Neutrophil (primary cell): Measurements from ENCODE around the gene ZNF541.

Experiments
- H3K27ac ChIP-seq: fragments of 200-600 bp; sonication (generic); 2 replicates; pipeline ENCODE4 v1.5.1; 2016; ENCODE audit warnings: mild to moderate bottlenecking, moderate library complexity
- H3K27me3 ChIP-seq: fragments of 200-600 bp; sonication (generic); 2 replicates; pipeline ENCODE4 v1.6.0; 2016; ENCODE audit warnings: mild to moderate bottlenecking
- H3K36me3 ChIP-seq: fragments of 200-600 bp; sonication (generic); 2 replicates; pipeline ENCODE4 v1.5.1; 2017
- H3K4me1 ChIP-seq, 2 experiments: fragments of 200-600 bp in 1 of 2; sonication (generic) in 1 of 2; 1 replicate in 1 of 2; 2 replicates in 1 of 2; pipeline versions ENCODE4 v1.5.1 to v1.6.1; 2013 to 2016; ENCODE audit warnings: low read depth in 1 of 2, low read length in 1 of 2, mild to moderate bottlenecking in 1 of 2, moderate library complexity in 1 of 2; ENCODE audit not compliant: control insufficient read depth in 1 of 2, insufficient read depth in 1 of 2
- H3K4me3 ChIP-seq, 2 experiments: fragments of 200-600 bp in 1 of 2; sonication (generic) in 1 of 2; 1 replicate in 1 of 2; 2 replicates in 1 of 2; pipeline ENCODE4 v1.5.1; 2013 to 2016; ENCODE audit warnings: low read depth in 1 of 2, low read length in 1 of 2, mild to moderate bottlenecking in 1 of 2, moderate library complexity in 1 of 2
- H3K9me3 ChIP-seq: fragments of 200-600 bp; sonication (generic); 2 replicates; pipeline ENCODE4 v1.5.1; 2016
- TF ChIP-seq, protein P1 (sequence below): fragments of 200-600 bp; sonication (generic); IDR thresholded peaks from 2 replicates; pipeline ENCODE4 v1.5.1; 2016; ENCODE audit warnings: antibody characterized with exemption

The ZNF541 gene

GRCh38 chr19:47561440-47562057 lies 11.4 kb downstream of the ZNF541 start:
- H3K27me3 ChIP-seq, result peaks cover 34% of the 10 kb centered on the region
- TF ChIP-seq, protein P1, sequence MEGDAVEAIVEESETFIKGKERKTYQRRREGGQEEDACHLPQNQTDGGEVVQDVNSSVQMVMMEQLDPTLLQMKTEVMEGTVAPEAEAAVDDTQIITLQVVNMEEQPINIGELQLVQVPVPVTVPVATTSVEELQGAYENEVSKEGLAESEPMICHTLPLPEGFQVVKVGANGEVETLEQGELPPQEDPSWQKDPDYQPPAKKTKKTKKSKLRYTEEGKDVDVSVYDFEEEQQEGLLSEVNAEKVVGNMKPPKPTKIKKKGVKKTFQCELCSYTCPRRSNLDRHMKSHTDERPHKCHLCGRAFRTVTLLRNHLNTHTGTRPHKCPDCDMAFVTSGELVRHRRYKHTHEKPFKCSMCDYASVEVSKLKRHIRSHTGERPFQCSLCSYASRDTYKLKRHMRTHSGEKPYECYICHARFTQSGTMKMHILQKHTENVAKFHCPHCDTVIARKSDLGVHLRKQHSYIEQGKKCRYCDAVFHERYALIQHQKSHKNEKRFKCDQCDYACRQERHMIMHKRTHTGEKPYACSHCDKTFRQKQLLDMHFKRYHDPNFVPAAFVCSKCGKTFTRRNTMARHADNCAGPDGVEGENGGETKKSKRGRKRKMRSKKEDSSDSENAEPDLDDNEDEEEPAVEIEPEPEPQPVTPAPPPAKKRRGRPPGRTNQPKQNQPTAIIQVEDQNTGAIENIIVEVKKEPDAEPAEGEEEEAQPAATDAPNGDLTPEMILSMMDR, result no peak
- no peaks in the 10 kb centered on the region for H3K4me1 ChIP-seq
- H3K27ac ChIP-seq, result no peak overlapping the region
- H3K4me3 ChIP-seq, result no peak overlapping the region
- H3K36me3 ChIP-seq, result no peaks in the 10 kb centered on the region
- H3K9me3 ChIP-seq, result no peaks in the 10 kb centered on the region

- H3K4me1 ChIP-seq, result no peaks in the 10 kb centered on the region
- peaks cover 34% of the 10 kb centered on the region for H3K27me3 ChIP-seq
- no peaks in the 10 kb centered on the region for H3K36me3 ChIP-seq
- TF ChIP-seq, protein P1, result no peak
- no peak overlapping the region for H3K4me3 ChIP-seq
- H3K27ac ChIP-seq, result no peak overlapping the region
- no peaks in the 10 kb centered on the region for H3K9me3 ChIP-seq
Observed at GRCh38 chr19:47560999-47561398, 11.9 kb downstream of the ZNF541 start.

DNA sequence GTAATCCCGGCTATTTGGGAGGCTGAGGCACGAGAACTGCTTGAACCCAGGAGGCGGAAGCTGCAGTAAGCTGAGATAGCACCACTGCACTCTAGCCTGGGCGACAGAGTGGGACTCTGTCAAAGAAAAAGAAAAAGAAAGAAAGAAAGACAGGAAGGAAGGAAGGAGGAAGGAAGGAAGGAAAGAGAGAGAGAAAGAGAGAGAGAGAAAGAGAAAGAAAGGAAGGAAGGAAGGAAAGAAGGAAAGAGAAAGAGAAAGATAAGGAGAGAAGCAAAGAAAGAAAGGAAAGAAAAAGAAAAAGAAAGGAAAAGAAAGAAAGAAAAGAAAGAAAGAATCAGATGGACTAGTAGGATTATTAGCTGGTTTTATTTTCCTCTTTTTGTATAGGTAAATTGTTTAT lies 22.8 kb downstream of the ZNF541 start:
- no peaks in the 10 kb centered on the region for H3K4me1 ChIP-seq
- no peak overlapping the region for H3K27ac ChIP-seq
- TF ChIP-seq, protein P1, result no peak
- no peaks in the 10 kb centered on the region for H3K9me3 ChIP-seq
- H3K36me3 ChIP-seq, result no peaks in the 10 kb centered on the region
- H3K4me3 ChIP-seq, result no peak overlapping the region
- peaks cover 39% of the 10 kb centered on the region for H3K27me3 ChIP-seq

GRCh38 chr19:47549261-47549862 lies 23.6 kb downstream of the ZNF541 start:
- no peaks in the 10 kb centered on the region for H3K9me3 ChIP-seq
- TF ChIP-seq, protein P1, result no peak
- no peaks in the 10 kb centered on the region for H3K36me3 ChIP-seq
- H3K4me1 ChIP-seq, result no peaks in the 10 kb centered on the region
- H3K27me3 ChIP-seq, result peaks cover 46% of the 10 kb centered on the region
- no peak overlapping the region for H3K4me3 ChIP-seq
- no peak overlapping the region for H3K27ac ChIP-seq

- no peaks in the 10 kb centered on the region for H3K9me3 ChIP-seq
- H3K4me1 ChIP-seq, result no peaks in the 10 kb centered on the region
- H3K4me3 ChIP-seq, result no peak overlapping the region
- no peak overlapping the region for H3K27ac ChIP-seq
- TF ChIP-seq, protein P1, result no peak
- peaks cover 65% of the 10 kb centered on the region for H3K27me3 ChIP-seq
- no peaks in the 10 kb centered on the region for H3K36me3 ChIP-seq
Observed at GRCh38 chr19:47547199-47547598, 25.7 kb downstream of the ZNF541 start.
